ENCODE measurements around the gene EPHA1.
"Not testable (repeated sequence)": the region's sequence is repeated elsewhere in the genome, so short reads cannot be mapped to it uniquely, and the experiment has no call there.

The EPHA1 gene

DNA sequence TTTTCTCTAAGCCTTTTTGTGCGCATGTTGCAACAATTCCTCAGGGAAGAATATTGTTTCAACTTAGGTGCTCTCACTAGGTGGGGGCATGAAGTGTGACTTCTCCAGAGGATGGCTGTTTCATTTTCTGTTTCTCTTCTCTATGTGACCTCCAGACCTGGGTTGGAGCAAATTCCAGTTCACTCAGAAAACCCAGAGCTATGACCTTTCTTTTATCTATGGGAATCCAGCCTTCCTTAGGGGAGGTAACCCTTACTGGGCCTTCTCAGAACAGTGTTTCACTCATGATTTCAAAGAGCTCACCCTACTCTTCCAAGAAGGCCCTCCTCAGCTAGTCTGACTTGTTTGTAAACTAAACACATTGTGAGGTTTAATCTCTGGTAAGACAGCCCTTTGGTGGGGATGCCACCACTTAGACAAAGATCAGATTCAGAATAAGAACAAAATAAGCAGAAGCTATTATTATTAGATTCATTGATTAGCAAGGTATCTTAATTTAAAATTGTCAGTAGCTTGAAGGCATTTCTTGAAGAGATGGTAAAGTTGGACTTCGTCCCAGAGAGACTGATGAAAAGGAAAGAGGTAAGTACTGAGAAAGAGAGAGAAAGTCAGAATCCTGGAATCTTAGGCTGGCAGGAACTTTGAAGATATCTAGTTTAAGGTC lies 18.0 kb upstream of the EPHA1 start:
- H3K9me3 ChIP-seq (ENCODE audit: severe bottlenecking), result no peaks in the 10 kb centered on the region
- no peak for TF ChIP-seq CTCF (IDR thresholded peaks at IDR 0.05; ENCODE audit: poor library complexity, severe bottlenecking)
- H3K27me3 ChIP-seq (ENCODE audit: insufficient read depth, poor library complexity, severe bottlenecking), result no peaks in the 10 kb centered on the region
- ATAC-seq (ENCODE audit: low read depth), result no peak
- no peak overlapping the region for H3K4me3 ChIP-seq (ENCODE audit: severe bottlenecking)
- peaks cover 18% of the 10 kb centered on the region for H3K4me1 ChIP-seq (ENCODE audit: insufficient read depth, poor library complexity, severe bottlenecking)
- H3K27ac ChIP-seq (ENCODE audit: poor library complexity, severe bottlenecking), result no peak overlapping the region
- H3K36me3 ChIP-seq (ENCODE audit: low read depth), result no peaks in the 10 kb centered on the region
- no peak for DNase-seq (ENCODE audit: low spot score)

GRCh38 chr7:143424476-143424875 lies 15.8 kb upstream of the EPHA1 start:
- H3K27ac ChIP-seq (ENCODE audit: poor library complexity, severe bottlenecking); ATAC-seq (ENCODE audit: low read depth); H3K27me3 ChIP-seq (ENCODE audit: insufficient read depth, poor library complexity, severe bottlenecking); H3K36me3 ChIP-seq (ENCODE audit: low read depth); H3K4me3 ChIP-seq (ENCODE audit: severe bottlenecking); DNase-seq (ENCODE audit: low spot score); H3K9me3 ChIP-seq (ENCODE audit: severe bottlenecking); H3K4me1 ChIP-seq (ENCODE audit: insufficient read depth, poor library complexity, severe bottlenecking): not testable (repeated sequence)

DNA sequence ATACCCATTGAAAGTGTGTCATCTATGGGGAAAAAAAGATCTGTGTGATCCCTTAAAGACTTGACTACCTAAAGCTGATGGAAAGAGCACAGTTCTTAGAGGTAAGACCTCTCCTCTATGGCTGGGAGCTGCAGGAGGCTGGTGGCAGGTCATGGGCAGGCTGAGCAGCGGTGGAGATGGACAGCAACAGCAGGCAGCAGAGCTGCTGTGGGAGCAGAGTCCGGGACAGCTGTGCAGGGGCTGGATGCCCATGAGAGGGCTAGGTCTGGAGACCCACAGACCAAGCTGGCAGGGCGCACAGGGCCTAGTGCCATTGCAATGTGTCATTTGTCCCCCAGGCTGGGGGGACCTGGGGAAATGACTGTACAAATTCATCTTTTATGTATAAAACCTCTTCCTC lies 13.4 kb upstream of the EPHA1 start:
- DNase-seq (ENCODE audit: low spot score) (no peak), ATAC-seq (ENCODE audit: low read depth) (no peak)
- TF ChIP-seq CTCF (IDR thresholded peaks at IDR 0.05; ENCODE audit: poor library complexity, severe bottlenecking), result no peak
- no peaks in the 10 kb centered on the region for H3K9me3 ChIP-seq (ENCODE audit: severe bottlenecking)
- H3K4me1 ChIP-seq (ENCODE audit: insufficient read depth, poor library complexity, severe bottlenecking), result peaks cover 4% of the 10 kb centered on the region
- no peaks in the 10 kb centered on the region for H3K27me3 ChIP-seq (ENCODE audit: insufficient read depth, poor library complexity, severe bottlenecking)
- H3K27ac ChIP-seq (ENCODE audit: poor library complexity, severe bottlenecking), result no peak overlapping the region
- H3K4me3 ChIP-seq (ENCODE audit: severe bottlenecking), result no peak overlapping the region
- no peaks in the 10 kb centered on the region for H3K36me3 ChIP-seq (ENCODE audit: low read depth)

GRCh38 chr7:143420624-143421023 lies 12.0 kb upstream of the EPHA1 start:
- not testable (repeated sequence) for H3K27ac ChIP-seq (ENCODE audit: poor library complexity, severe bottlenecking); H3K9me3 ChIP-seq (ENCODE audit: severe bottlenecking); H3K36me3 ChIP-seq (ENCODE audit: low read depth); H3K4me3 ChIP-seq (ENCODE audit: severe bottlenecking); DNase-seq (ENCODE audit: low spot score); ATAC-seq (ENCODE audit: low read depth); H3K27me3 ChIP-seq (ENCODE audit: insufficient read depth, poor library complexity, severe bottlenecking)
- H3K4me1 ChIP-seq (ENCODE audit: insufficient read depth, poor library complexity, severe bottlenecking), result peaks cover 13% of the 10 kb centered on the region

DNA sequence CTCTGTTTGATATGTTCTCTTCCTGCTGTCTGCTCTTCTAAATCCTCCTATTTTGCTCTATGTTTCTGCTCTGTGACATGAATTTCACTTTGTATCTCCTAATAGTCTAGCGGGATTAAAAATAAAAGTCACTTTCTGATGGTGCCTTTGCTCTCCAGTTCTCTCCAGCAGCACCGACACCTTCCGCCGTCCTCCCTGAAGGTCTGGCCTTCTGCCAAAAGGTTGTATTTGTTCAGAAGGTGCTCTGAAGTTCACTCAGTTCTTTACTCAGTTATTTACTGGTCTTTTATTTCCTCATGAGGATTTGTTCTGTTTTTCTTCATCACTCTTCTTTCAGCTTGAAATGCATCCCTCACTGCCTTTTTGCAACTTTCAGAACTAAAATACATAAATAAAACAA lies 11.2 kb upstream of the EPHA1 start:
- no peak overlapping the region for H3K4me3 ChIP-seq (ENCODE audit: severe bottlenecking)
- peaks cover 17% of the 10 kb centered on the region for H3K4me1 ChIP-seq (ENCODE audit: insufficient read depth, poor library complexity, severe bottlenecking)
- DNase-seq (ENCODE audit: low spot score), result no peak
- H3K27ac ChIP-seq (ENCODE audit: poor library complexity, severe bottlenecking), result no peak overlapping the region
- no peaks in the 10 kb centered on the region for H3K36me3 ChIP-seq (ENCODE audit: low read depth)
- no peak for ATAC-seq (ENCODE audit: low read depth)
- no peaks in the 10 kb centered on the region for H3K27me3 ChIP-seq (ENCODE audit: insufficient read depth, poor library complexity, severe bottlenecking)
- no peaks in the 10 kb centered on the region for H3K9me3 ChIP-seq (ENCODE audit: severe bottlenecking)
- no peak for TF ChIP-seq CTCF (IDR thresholded peaks at IDR 0.05; ENCODE audit: poor library complexity, severe bottlenecking)

GRCh38 chr7:143418681-143419458 lies 10.2 kb upstream of the EPHA1 start:
- Histone ChIP-seq H3K27ac (ENCODE audit: poor library complexity, severe bottlenecking) (no peak overlapping the region), H3K9me3 (ENCODE audit: severe bottlenecking) (no peaks in the 10 kb centered on the region), H3K4me1 (ENCODE audit: insufficient read depth, poor library complexity, severe bottlenecking) (peaks cover 17% of the 10 kb centered on the region), H3K36me3 (ENCODE audit: low read depth) (no peaks in the 10 kb centered on the region), H3K4me3 (ENCODE audit: severe bottlenecking) (no peak overlapping the region), H3K27me3 (ENCODE audit: insufficient read depth, poor library complexity, severe bottlenecking) (no peaks in the 10 kb centered on the region)
- no peak for TF ChIP-seq CTCF (IDR thresholded peaks at IDR 0.05; ENCODE audit: poor library complexity, severe bottlenecking)
- no peak for DNase-seq (ENCODE audit: low spot score)
- no peak for ATAC-seq (ENCODE audit: low read depth)

All from RWPE2 (cell line).